UCSD-AML1 (cell line): Measurements from ENCODE around the gene ACADL.

Experiments
- DNase-seq: peaks from one replicate; lab custom pipeline; 2025; ENCODE audit not compliant: unreplicated experiment; lab: John Stamatoyannopoulos, UW

The ACADL gene

GRCh38 chr2:210170446-210171303 is 54.6 kb downstream of the ACADL start:
- peak; percentile 95 for DNase-seq

GRCh38 chr2:210170196-210170445 is 55.1 kb downstream of the ACADL start:
- DNase-seq = no peak

GRCh38 chr2:210169516-210170195 is 55.6 kb downstream of the ACADL start:
- no peak for DNase-seq

GRCh38 chr2:210167227-210167626 is 58.0 kb downstream of the ACADL start:
- no peak for DNase-seq

GRCh38 chr2:210162466-210163124 is 62.7 kb downstream of the ACADL start:
- no peak for DNase-seq

GRCh38 chr2:210159059-210159458 is 66.2 kb downstream of the ACADL start:
- no peak for DNase-seq

GRCh38 chr2:210158236-210158635 is 67.0 kb downstream of the ACADL start:
- no peak for DNase-seq

GRCh38 chr2:210157526-210157925 is 67.7 kb downstream of the ACADL start:
- DNase-seq = no peak

- DNase-seq = no peak
Observed at GRCh38 chr2:210147614-210148013, 77.6 kb downstream of the ACADL start.
